AG10803 (cell line): Measurements from ENCODE around the gene NEUROG3.

Experiments
- DNase-seq: peaks from one replicate; pipeline ENCODE4 v3.0.0; 2010; ENCODE audit warnings: low read depth
- H3K4me3 ChIP-seq: 2 replicates; pipeline ENCODE4 v1.5.1; 2011; ENCODE audit warnings: mild to moderate bottlenecking, low read length, control low read depth
- TF ChIP-seq, protein P1 (sequence below): conservative IDR thresholded peaks from 2 replicates; pipeline ENCODE4 v1.5.1; 2011; ENCODE audit warnings: mild to moderate bottlenecking, low read length, control low read depth, inconsistent platforms

NEUROG3 gene

DNA sequence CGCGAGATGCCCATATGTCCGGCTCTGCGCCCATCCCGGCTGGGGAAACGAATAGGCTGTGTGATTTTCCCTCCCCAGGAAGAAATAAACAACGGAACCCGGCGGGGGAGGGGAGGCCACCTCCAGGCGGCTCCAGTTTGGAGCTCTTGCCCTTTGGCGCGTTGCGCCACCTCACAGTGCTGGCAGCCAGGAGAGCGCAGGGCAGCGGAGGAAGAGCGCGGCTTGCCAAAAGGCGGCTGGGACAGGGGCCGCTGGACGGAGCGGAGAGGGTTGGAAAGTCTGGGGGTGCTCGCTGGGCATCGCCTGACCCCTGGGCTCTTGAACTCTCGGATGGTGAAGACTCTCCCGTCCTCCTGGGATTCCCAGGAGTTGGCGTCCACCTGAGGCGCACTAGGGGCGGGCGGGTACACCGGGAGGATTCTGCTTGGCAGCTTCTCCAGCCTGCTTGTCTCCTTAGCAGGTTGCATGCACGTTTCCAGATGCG, 5.3 kb upstream of the NEUROG3 start:
- H3K4me3 ChIP-seq, result no peak overlapping the region
- DNase-seq, result no peak
- TF ChIP-seq, protein P1, sequence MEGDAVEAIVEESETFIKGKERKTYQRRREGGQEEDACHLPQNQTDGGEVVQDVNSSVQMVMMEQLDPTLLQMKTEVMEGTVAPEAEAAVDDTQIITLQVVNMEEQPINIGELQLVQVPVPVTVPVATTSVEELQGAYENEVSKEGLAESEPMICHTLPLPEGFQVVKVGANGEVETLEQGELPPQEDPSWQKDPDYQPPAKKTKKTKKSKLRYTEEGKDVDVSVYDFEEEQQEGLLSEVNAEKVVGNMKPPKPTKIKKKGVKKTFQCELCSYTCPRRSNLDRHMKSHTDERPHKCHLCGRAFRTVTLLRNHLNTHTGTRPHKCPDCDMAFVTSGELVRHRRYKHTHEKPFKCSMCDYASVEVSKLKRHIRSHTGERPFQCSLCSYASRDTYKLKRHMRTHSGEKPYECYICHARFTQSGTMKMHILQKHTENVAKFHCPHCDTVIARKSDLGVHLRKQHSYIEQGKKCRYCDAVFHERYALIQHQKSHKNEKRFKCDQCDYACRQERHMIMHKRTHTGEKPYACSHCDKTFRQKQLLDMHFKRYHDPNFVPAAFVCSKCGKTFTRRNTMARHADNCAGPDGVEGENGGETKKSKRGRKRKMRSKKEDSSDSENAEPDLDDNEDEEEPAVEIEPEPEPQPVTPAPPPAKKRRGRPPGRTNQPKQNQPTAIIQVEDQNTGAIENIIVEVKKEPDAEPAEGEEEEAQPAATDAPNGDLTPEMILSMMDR, result no peak

GRCh38 chr10:69577268-69578232, 4.3 kb upstream of the NEUROG3 start:
- no peak for DNase-seq
- H3K4me3 ChIP-seq, result no peak overlapping the region
- TF ChIP-seq, protein P1, result no peak

DNA sequence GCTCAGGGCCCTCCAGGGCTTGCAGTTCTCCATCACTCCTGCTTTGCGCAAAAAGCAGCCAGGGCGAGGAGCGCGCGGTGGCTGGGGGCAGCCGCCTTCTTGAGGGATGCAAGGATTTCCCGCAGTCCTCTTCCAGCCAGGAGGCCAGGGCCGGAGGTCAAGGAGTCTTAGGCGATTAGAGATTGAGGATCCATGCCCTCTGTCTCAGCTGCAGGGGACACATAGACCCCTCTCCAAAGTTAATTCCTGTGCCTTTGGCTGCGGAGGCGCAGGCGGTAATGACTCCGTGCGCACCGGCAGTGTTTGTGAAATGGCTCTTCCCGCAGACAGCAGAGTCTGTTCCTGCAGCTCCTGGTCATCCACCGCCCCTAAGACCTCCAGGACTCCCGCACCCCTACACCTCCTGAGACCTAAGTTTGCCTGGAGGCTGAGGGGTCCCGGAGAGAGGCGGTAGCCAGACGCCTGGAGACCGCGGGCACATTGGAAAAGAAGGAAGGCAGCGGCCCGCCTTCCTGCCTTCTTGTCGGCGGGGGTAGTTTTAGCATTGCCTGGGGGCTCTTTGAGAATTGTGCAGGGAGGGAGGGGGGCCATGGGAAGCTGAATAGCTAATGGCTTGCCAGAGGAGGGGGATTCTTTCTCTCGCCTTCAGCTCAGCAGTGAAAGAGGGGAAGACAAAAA, 3.3 kb upstream of the NEUROG3 start:
- DNase-seq, result no peak
- no peak overlapping the region for H3K4me3 ChIP-seq
- TF ChIP-seq, protein P1, result no peak

- DNase-seq, result no peak
- TF ChIP-seq, protein P1, result no peak
- no peak overlapping the region for H3K4me3 ChIP-seq
Measured at GRCh38 chr10:69575164-69575722, 2.0 kb upstream of the NEUROG3 start.

DNA sequence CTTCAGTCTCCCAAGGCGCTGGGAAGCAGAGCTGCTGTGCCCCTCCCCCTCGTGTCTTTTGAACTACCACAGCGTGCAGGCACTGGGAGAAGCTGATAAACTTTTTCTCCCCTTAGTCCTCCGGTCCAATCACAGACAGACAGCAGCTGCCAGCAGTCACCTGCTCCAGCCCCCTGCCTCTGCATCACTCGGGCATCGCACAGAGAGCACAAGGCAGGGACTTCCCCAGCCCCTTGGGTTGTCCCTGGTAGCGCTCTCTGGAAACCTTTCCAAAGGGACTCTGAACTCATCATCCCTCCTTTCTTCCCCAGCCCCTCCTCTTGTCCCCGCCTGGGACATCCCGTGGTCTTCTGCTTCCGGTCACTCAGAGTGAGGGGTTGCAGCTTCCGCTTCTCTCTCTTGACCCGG, 1.4 kb upstream of the NEUROG3 start:
- DNase-seq, result no peak
- TF ChIP-seq, protein P1, result no peak
- no peak overlapping the region for H3K4me3 ChIP-seq

DNA sequence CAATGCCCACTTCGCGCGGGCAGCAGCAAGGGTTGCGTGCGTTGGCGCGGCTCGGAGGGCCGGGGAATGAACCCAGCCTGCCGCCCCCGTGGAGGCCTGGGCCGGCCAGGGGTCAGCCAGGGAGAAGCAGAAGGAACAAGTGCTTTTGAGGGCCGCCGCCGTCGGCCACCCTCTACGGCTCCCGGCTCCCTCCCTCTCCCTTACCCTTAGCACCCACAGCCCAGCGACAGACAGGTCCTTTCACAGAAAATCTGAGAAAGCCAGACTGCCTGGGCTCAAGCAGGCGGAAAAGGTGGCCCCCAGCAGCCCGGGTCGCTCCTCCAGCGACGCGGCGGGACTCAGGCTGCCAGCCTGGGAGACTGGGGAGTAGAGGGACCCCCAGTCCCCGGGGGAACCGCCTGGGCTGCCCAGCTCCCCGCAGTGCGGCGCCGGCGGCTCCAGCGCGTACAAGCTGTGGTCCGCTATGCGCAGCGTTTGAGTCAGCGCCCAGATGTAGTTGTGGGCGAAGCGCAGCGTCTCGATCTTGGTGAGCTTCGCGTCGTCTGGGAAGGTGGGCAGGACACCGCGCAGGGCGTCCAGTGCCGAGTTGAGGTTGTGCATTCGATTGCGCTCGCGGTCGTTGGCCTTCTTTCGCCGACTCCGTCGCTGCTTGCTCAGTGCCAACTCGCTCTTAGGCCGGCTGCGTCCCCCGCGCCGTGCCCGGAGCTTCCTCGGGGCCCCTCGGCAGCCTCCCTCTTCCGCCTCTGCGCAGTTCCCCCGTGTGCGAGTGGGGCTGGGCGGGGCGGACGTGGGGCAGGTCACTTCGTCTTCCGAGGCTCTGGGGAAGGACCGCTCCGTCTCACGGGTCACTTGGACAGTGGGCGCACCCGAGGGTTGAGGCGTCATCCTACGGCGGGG, 815 bp downstream of the NEUROG3 start:
- no peak overlapping the region for H3K4me3 ChIP-seq
- TF ChIP-seq, protein P1, result no peak
- no peak for DNase-seq
